ENCODE data around the gene PKHD1. TPM values are rescaled to one million over a fixed set of nuclear protein-coding genes. Genes with fewer than 3 reads are reported as not detected.

PKHD1 gene
- total RNA-seq, 1 donor from 2014 or later, result 0.49 TPM

DNA sequence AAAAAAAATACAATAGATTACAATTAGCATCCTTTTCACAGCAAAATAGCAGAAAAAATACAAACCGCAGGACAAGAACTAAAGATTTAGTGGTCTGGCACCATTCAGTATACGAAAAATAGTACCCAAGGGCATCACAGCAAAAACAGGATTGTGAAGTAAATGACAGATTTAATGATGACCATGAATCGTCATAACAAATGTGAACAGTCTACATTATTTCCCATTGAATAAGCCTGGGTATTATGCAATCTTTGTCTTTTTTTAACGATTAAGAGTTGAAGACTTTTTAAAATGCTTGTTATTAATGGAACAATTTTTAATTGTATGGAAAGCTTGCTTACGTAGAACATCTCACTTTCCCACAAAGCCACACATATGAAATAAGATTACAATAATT, 432.8 kb downstream of the PKHD1 start:
- TF ChIP-seq, protein P1, sequence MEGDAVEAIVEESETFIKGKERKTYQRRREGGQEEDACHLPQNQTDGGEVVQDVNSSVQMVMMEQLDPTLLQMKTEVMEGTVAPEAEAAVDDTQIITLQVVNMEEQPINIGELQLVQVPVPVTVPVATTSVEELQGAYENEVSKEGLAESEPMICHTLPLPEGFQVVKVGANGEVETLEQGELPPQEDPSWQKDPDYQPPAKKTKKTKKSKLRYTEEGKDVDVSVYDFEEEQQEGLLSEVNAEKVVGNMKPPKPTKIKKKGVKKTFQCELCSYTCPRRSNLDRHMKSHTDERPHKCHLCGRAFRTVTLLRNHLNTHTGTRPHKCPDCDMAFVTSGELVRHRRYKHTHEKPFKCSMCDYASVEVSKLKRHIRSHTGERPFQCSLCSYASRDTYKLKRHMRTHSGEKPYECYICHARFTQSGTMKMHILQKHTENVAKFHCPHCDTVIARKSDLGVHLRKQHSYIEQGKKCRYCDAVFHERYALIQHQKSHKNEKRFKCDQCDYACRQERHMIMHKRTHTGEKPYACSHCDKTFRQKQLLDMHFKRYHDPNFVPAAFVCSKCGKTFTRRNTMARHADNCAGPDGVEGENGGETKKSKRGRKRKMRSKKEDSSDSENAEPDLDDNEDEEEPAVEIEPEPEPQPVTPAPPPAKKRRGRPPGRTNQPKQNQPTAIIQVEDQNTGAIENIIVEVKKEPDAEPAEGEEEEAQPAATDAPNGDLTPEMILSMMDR (IDR thresholded peaks at IDR 0.05), result no peak
- TF ChIP-seq POLR2AphosphoS5 (IDR thresholded peaks at IDR 0.05; ENCODE audit: insufficient read depth in 1 of 2, low read depth in 1 of 2), result peak in 1 of 2 donors; percentile 62
- Histone ChIP-seq H3K27ac (no peak overlapping the region), H3K27me3 (no peaks in the 10 kb centered on the region), H3K36me3 (no peaks in the 10 kb centered on the region), H3K4me1 (no peaks in the 10 kb centered on the region), H3K4me3 (no peak overlapping the region), H3K9me3 (no peaks in the 10 kb centered on the region)
- no peak for DNase-seq (ENCODE audit: extremely low spot score in 2 of 2)
- intact Hi-C loops (cut with DNase I), result no loop called here

DNA sequence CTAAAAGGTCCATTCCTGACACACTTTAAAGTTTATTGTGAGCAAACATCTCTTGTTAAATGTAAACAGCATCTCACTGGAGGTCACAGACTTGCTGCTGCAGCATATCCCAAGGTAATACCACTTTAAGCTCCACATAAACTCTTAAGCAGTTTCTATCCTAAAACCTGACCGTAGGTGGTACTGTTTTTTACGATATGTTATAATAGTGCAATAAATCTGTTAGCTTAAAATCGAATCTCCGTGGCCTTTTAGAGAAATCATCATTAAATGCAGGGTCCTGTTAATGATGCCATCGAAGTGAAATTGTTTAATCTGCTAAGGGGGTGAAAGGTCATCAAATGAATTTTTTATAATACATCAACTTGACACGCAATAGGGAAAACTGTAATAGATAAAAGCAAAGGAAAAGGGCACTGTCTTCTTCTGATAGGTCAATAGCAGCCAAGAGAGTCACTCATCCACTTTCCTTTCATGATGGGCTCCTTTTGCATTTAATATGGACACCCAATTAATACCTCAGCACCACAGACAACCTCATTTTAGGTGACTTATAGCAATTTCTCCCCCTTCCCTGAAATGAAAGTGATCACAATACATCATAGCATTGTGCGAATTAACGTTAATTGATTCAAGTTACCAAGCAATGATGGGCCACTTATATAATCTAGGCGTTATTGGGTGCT, 436.1 kb downstream of the PKHD1 start:
- TF ChIP-seq POLR2AphosphoS5 (IDR thresholded peaks at IDR 0.05; ENCODE audit: insufficient read depth in 1 of 2, low read depth in 1 of 2), result no peak
- TF ChIP-seq, protein P1 (IDR thresholded peaks at IDR 0.05), result no peak
- no peak for TF ChIP-seq POLR2A (IDR thresholded peaks at IDR 0.05)
- intact Hi-C loops (cut with DNase I), result no loop called here

DNA sequence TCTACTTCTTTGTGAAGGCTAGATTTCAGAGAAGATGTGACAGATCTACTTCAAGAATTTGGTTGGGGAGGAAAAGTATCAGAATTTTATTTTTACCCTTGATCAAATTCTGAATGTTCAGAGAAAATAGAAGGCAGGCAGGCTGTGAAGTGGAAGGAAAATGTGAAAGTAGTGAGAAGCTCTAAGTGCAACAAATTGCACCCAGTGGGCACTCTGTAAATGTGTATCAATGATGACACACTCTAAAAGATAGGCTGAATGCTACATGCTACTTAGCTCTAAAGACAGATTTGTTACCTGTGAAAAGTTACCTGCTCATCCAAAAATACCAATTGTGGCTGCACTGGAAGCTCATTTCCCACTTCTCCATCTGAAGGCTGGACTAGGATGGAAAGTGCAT, 438.6 kb downstream of the PKHD1 start:
- intact Hi-C loops (cut with DNase I), result no loop called here
- H3K9me3 ChIP-seq, result no peaks in the 10 kb centered on the region
- no peak overlapping the region for H3K4me3 ChIP-seq

More for the DNA sequence above, 436.1 kb downstream of the PKHD1 start:
- DNase-seq (ENCODE audit: extremely low spot score in 2 of 2), result no peak
- H3K27ac ChIP-seq, result no peak overlapping the region
- H3K36me3 ChIP-seq, result no peaks in the 10 kb centered on the region
- H3K9me3 ChIP-seq, result no peaks in the 10 kb centered on the region
- no peaks in the 10 kb centered on the region for H3K27me3 ChIP-seq
- H3K4me3 ChIP-seq, result no peak overlapping the region
- H3K4me1 ChIP-seq, result no peaks in the 10 kb centered on the region

DNA sequence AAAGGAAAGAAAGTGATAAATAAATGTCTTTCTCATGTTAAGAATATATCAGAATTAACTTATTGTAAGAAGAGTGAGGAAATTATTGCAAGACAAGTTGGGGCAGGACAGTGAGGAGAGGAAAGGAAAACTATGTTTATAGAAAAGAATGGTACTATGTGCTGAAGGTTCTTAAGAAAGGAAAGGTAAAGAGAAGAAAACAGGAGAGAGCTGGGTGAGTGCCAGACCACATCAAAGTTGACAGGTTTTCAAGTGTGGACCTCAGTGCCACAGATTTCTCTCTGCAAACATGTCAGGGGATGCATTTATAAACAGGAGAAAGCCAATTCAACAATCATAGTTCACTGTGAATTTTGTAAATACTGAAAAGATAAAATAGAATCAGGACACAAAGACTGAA, 439.2 kb downstream of the PKHD1 start:
- H3K36me3 ChIP-seq, result no peaks in the 10 kb centered on the region
- no peak for DNase-seq (ENCODE audit: extremely low spot score in 2 of 2)

More for the DNA sequence above, 438.6 kb downstream of the PKHD1 start:
- TF ChIP-seq, protein P1 (IDR thresholded peaks at IDR 0.05), result no peak
- no peak for TF ChIP-seq POLR2AphosphoS5 (IDR thresholded peaks at IDR 0.05; ENCODE audit: insufficient read depth in 1 of 2, low read depth in 1 of 2)
- no peak for TF ChIP-seq POLR2A (IDR thresholded peaks at IDR 0.05)
- DNase-seq (ENCODE audit: extremely low spot score in 2 of 2), result no peak
- Histone ChIP-seq H3K4me1 (no peaks in the 10 kb centered on the region), H3K27ac (no peak overlapping the region), H3K36me3 (no peaks in the 10 kb centered on the region), H3K27me3 (no peaks in the 10 kb centered on the region)

DNA sequence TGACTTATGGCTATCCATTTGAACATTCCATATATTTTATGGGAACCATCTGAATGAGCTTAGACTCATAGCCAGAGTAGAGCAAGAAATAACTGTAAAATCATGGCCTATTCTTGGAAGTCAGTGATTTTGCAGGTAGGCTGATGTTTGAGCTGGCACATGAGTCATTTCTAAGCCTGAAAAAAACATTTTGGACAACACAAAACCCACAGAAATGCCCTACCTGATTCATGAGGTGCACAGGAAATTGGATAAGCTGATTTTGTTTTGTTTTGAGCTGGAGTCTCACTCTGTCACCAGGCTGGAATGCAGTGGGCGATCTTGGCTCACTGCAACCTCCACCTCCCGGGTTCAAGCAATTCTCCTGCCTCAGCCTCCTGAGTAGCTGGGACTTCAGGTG, 443.0 kb downstream of the PKHD1 start:
- Histone ChIP-seq H3K27me3 (no peaks in the 10 kb centered on the region), H3K4me1 (no peaks in the 10 kb centered on the region), H3K36me3 (no peaks in the 10 kb centered on the region), H3K9me3 (no peaks in the 10 kb centered on the region), H3K27ac (no peak overlapping the region), H3K4me3 (no peak overlapping the region)
- no peak for TF ChIP-seq POLR2AphosphoS5 (IDR thresholded peaks at IDR 0.05; ENCODE audit: insufficient read depth in 1 of 2, low read depth in 1 of 2)
- no peak for TF ChIP-seq POLR2A (IDR thresholded peaks at IDR 0.05)
- TF ChIP-seq, protein P1 (IDR thresholded peaks at IDR 0.05), result no peak
- no peak for DNase-seq (ENCODE audit: extremely low spot score in 2 of 2)
- intact Hi-C loops (cut with DNase I), result no loop called here

More for the DNA sequence above, 439.2 kb downstream of the PKHD1 start:
- TF ChIP-seq POLR2AphosphoS5 (IDR thresholded peaks at IDR 0.05; ENCODE audit: insufficient read depth in 1 of 2, low read depth in 1 of 2) (no peak), POLR2A (IDR thresholded peaks at IDR 0.05) (no peak)
- TF ChIP-seq, protein P1 (IDR thresholded peaks at IDR 0.05), result no peak
- H3K27ac ChIP-seq, result no peak overlapping the region
- intact Hi-C loops (cut with DNase I), result no loop called here
- H3K9me3 ChIP-seq, result no peaks in the 10 kb centered on the region
- no peaks in the 10 kb centered on the region for H3K27me3 ChIP-seq
- H3K4me3 ChIP-seq, result no peak overlapping the region
- H3K4me1 ChIP-seq, result no peaks in the 10 kb centered on the region
